ENCODE results near the gene COL4A2. TPM values are rescaled to one million over a fixed set of nuclear protein-coding genes. Genes with fewer than 3 reads are reported as not detected.

The COL4A2 gene
- total RNA-seq, 2 donors from 2014 or later = 999 to 1,135 TPM

- Histone ChIP-seq H3K4me3 (peak overlapping the region; percentile 63), H3K27ac (peak overlapping the region; percentile 69 to 73), H3K4me1 (ENCODE audit: control insufficient read depth in 1 of 2, low read depth in 2 of 2) (peaks cover 64 to 95% of the 10 kb centered on the region in 2 donors), H3K36me3 (no peaks in the 10 kb centered on the region), H3K27me3 (replicated peaks; ENCODE audit: insufficient read depth) (no peaks in the 10 kb centered on the region), H3K9me3 (no peaks in the 10 kb centered on the region)
- ATAC-seq (ENCODE audit: insufficient number of reproducible peaks, low FRiP score, low read depth) (peak; percentile 36), DNase-seq (ENCODE audit: low spot score) (no peak)
- TF ChIP-seq CTCF (IDR thresholded peaks at IDR 0.05) = no peak
Measured at GRCh38 chr13:110298505-110299282, 8.4 kb upstream of the COL4A2 start.

- ATAC-seq (ENCODE audit: insufficient number of reproducible peaks, low FRiP score, low read depth) (no peak), DNase-seq (ENCODE audit: low spot score) (no peak)
- Histone ChIP-seq H3K9me3 (no peaks in the 10 kb centered on the region), H3K36me3 (no peaks in the 10 kb centered on the region), H3K27me3 (replicated peaks; ENCODE audit: insufficient read depth) (no peaks in the 10 kb centered on the region), H3K27ac (peak overlapping the region; percentile 69 to 73), H3K4me1 (ENCODE audit: control insufficient read depth in 1 of 2, low read depth in 2 of 2) (peaks cover 65 to 95% of the 10 kb centered on the region in 2 donors), H3K4me3 (peak overlapping the region; percentile 63)
- no peak for TF ChIP-seq CTCF (IDR thresholded peaks at IDR 0.05)
Measured at GRCh38 chr13:110299283-110299840, 7.7 kb upstream of the COL4A2 start.

- TF ChIP-seq CTCF (IDR thresholded peaks at IDR 0.05) = no peak
- H3K36me3 ChIP-seq = no peaks in the 10 kb centered on the region
- no peak overlapping the region for H3K4me3 ChIP-seq
- ATAC-seq (ENCODE audit: insufficient number of reproducible peaks, low FRiP score, low read depth) = no peak
- H3K9me3 ChIP-seq = no peaks in the 10 kb centered on the region
- H3K4me1 ChIP-seq (ENCODE audit: control insufficient read depth in 1 of 2, low read depth in 2 of 2) = peaks cover 59 to 89% of the 10 kb centered on the region in 2 donors
- H3K27ac ChIP-seq = peak overlapping the region; percentile 3 to 97
- DNase-seq (ENCODE audit: low spot score) = no peak
- no peaks in the 10 kb centered on the region for H3K27me3 ChIP-seq (replicated peaks; ENCODE audit: insufficient read depth)
Measured at GRCh38 chr13:110300090-110300815, 6.8 kb upstream of the COL4A2 start.

GRCh38 chr13:110301083-110301482 lies 6.0 kb upstream of the COL4A2 start:
- Histone ChIP-seq H3K36me3 (no peaks in the 10 kb centered on the region), H3K4me3 (peak overlapping the region; percentile 46), H3K4me1 (ENCODE audit: control insufficient read depth in 1 of 2, low read depth in 2 of 2) (peaks cover 59 to 82% of the 10 kb centered on the region in 2 donors), H3K27me3 (replicated peaks; ENCODE audit: insufficient read depth) (no peaks in the 10 kb centered on the region), H3K27ac (peak overlapping the region; percentile 28 to 97), H3K9me3 (no peaks in the 10 kb centered on the region)
- DNase-seq (ENCODE audit: low spot score) (no peak), ATAC-seq (ENCODE audit: insufficient number of reproducible peaks, low FRiP score, low read depth) (no peak)
- TF ChIP-seq CTCF (IDR thresholded peaks at IDR 0.05) = no peak
